Measurements from ENCODE around the gene CCT5. TPM values are rescaled to one million over a fixed set of nuclear protein-coding genes. Genes with fewer than 3 reads are reported as not detected.
"Not testable (repeated sequence)": the region's sequence is repeated elsewhere in the genome, so short reads cannot be mapped to it uniquely, and the experiment has no call there.

Gene CCT5
- total and polyA plus RNA-seq, 12 donors = 54.7 to 247 (median 95.9) TPM

GRCh38 chr5:10279328-10279727, 29.2 kb downstream of the CCT5 start:
- no peaks in the 10 kb centered on the region for H3K9me3 ChIP-seq
- no peak overlapping the region for H3K4me3 ChIP-seq
- TF ChIP-seq, protein P1, sequence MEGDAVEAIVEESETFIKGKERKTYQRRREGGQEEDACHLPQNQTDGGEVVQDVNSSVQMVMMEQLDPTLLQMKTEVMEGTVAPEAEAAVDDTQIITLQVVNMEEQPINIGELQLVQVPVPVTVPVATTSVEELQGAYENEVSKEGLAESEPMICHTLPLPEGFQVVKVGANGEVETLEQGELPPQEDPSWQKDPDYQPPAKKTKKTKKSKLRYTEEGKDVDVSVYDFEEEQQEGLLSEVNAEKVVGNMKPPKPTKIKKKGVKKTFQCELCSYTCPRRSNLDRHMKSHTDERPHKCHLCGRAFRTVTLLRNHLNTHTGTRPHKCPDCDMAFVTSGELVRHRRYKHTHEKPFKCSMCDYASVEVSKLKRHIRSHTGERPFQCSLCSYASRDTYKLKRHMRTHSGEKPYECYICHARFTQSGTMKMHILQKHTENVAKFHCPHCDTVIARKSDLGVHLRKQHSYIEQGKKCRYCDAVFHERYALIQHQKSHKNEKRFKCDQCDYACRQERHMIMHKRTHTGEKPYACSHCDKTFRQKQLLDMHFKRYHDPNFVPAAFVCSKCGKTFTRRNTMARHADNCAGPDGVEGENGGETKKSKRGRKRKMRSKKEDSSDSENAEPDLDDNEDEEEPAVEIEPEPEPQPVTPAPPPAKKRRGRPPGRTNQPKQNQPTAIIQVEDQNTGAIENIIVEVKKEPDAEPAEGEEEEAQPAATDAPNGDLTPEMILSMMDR (IDR thresholded peaks at IDR 0.05) = no peak
- H3K36me3 ChIP-seq = peaks cover 0 to 21% (median 0%) of the 10 kb centered on the region in 9 donors
- DNase-seq (no peak), ATAC-seq (no peak)
- H3K27me3 ChIP-seq = no peaks in the 10 kb centered on the region
- H3K27ac ChIP-seq = no peak overlapping the region
- peaks cover 0 to 6% (median 0%) of the 10 kb centered on the region in 9 donors for H3K4me1 ChIP-seq
- intact Hi-C loops (cut with DNase I) = loop anchor here in 1 of 10 donors (10.0 kb wide), 1 partner anchor 355 kb away; no protein-coding TSS in a partner anchor
- WGBS, 2 donors = 89 to 91% methylated on average over 4 of the region's 4 CpGs

DNA sequence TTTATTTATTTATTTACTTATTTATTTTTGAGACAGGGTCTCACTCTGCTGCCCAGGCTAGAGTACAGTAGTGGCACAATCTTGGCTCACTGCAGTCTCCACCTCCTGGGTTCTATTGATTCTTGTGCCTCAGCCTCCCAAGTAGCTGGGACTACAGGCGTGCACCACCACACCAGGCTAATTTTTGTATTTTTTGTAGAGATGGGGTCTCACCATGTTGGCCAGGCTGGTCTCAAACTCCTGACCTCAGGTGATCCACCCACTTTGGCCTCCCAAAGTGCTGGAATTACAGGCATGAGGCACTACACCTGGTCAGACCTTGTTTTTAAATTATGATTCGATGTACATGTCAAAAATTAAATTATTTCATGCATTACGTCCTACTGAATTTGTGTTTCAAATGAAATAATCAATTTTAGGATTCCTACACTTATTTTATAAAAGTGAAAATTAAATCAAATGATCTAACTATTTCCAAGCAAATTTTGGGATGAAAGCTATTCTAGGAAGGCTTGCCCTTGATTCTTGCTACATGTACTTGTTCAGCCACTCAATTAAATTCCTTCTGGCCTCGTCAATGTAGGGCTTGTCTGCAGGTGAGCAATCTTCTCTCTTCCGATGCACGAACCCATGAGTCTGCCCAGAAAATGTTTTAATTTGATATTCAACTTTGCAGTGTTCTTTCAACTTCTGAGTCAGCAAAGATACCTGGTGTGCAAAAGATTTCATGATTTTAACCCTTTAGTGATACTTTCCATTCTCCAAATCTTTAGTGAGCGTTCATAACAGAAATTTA, 30.0 kb downstream of the CCT5 start:
- intact Hi-C loops (cut with DNase I) = loop anchor here (5.0 to 10.0 kb wide), 8 partner anchors 55 to 355 kb away; no protein-coding TSS in a partner anchor
- Histone ChIP-seq H3K4me3 (no peak overlapping the region), H3K27me3 (no peaks in the 10 kb centered on the region), H3K36me3 (peaks cover 0 to 21% (median 0%) of the 10 kb centered on the region in 9 donors), H3K4me1 (peaks cover 0 to 7% (median 0%) of the 10 kb centered on the region in 9 donors), H3K27ac (no peak overlapping the region), H3K9me3 (no peaks in the 10 kb centered on the region)
- no peak for DNase-seq
- TF ChIP-seq, protein P1 (IDR thresholded peaks at IDR 0.05) = no peak
- WGBS, 2 donors = 89 to 95% methylated on average over 7 of the region's 7 CpGs
- ATAC-seq = no peak

- DNase-seq (peak; percentile 84 to 86), ATAC-seq (peak; percentile 80 to 93 (median 86))
- 23 to 25% methylated on average over 17 of the region's 17 CpGs for WGBS, 2 donors
- H3K27me3 ChIP-seq = no peaks in the 10 kb centered on the region
- H3K4me3 ChIP-seq = no peak overlapping the region
- H3K4me1 ChIP-seq = peaks cover 0 to 16% (median 6%) of the 10 kb centered on the region in 9 donors
- intact Hi-C loops (cut with DNase I) = loop anchor here (1.0 to 10.0 kb wide), 9 partner anchors 51 to 343 kb away; no protein-coding TSS in a partner anchor
- TF ChIP-seq, protein P1 (IDR thresholded peaks at IDR 0.05) = peak; percentile 82 to 98 (median 94)
- no peaks in the 10 kb centered on the region for H3K9me3 ChIP-seq
- H3K36me3 ChIP-seq = peaks cover 0 to 46% (median 0%) of the 10 kb centered on the region in 9 donors
- H3K27ac ChIP-seq = no peak overlapping the region
Measured at GRCh38 chr5:10283927-10284635, 34.0 kb downstream of the CCT5 start.

DNA sequence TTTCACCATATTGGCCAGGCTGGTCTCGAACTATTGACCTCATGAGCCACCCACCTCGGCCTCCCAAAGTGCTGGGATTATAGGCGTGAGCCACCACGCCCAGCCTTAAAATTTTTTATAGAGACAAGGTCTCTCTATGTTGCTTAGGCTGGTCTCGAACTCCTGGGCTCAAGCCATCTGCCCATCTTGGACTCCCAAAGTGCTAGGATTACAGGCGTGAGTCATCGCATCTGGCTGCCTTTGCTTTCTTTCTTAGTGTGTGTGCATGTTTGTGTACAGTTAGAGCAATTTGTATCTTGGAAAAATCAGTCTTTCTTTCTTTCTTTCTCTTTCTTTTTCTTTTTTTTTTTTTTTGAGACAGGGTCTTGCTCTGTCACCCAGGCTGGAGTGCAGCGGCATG, 35.3 kb downstream of the CCT5 start:
- DNase-seq, H3K9me3 ChIP-seq, H3K27me3 ChIP-seq, H3K4me3 ChIP-seq, ATAC-seq, H3K27ac ChIP-seq: not testable (repeated sequence)
- Histone ChIP-seq H3K4me1 (peaks cover 0 to 25% (median 11%) of the 10 kb centered on the region in 9 donors), H3K36me3 (peaks cover 0 to 39% (median 0%) of the 10 kb centered on the region in 9 donors)
- WGBS, 2 donors = 92 to 97% methylated on average over 8 of the region's 8 CpGs
- intact Hi-C loops (cut with DNase I) = loop anchor here in 6 of 10 donors (2.0 to 10.0 kb wide), 5 partner anchors 49 to 339 kb away; no protein-coding TSS in a partner anchor

All from heart right ventricle (tissue), 16 donors.